ENCODE data around the gene FOXJ3. TPM values are rescaled to one million over a fixed set of nuclear protein-coding genes. Genes with fewer than 3 reads are reported as not detected.

FOXJ3 gene
- total and polyA plus RNA-seq, 2 experiments from 2014 or later = 19.0 to 39.0 TPM

- Histone ChIP-seq H3K36me3 (replicated peaks; ENCODE audit: insufficient read depth, low read depth) (no peaks in the 10 kb centered on the region), H2AFZ (no peak overlapping the region), H3K4me3 (no peak overlapping the region), H3K27me3 (no peaks in the 10 kb centered on the region), H4K20me1 (ENCODE audit: insufficient read depth, poor library complexity, severe bottlenecking) (peaks cover 73% of the 10 kb centered on the region), H3K9me3 (ENCODE audit: low read depth) (no peaks in the 10 kb centered on the region), H3K79me2 (peaks cover 100% of the 10 kb centered on the region), H3K9me2 (replicated peaks; ENCODE audit: insufficient read depth) (no peaks in the 10 kb centered on the region), H3K4me1 (ENCODE audit: insufficient read depth) (peaks cover 21% of the 10 kb centered on the region), H3K4me2 (no peak overlapping the region), H3K27ac (no peak overlapping the region)
- WGBS (ENCODE audit: low lambda C conversion rate, missing lambda C conversion rate) = 79% methylated on average over 7 of the region's 7 CpGs
- TF ChIP-seq EZH2 (IDR thresholded peaks at IDR 0.05; ENCODE audit: borderline replicate concordance) (no peak), EZH2phosphoT487 (IDR thresholded peaks at IDR 0.05; ENCODE audit: low read depth, severe bottlenecking, unreplicated experiment) (no peak)
- TF ChIP-seq, protein P1, sequence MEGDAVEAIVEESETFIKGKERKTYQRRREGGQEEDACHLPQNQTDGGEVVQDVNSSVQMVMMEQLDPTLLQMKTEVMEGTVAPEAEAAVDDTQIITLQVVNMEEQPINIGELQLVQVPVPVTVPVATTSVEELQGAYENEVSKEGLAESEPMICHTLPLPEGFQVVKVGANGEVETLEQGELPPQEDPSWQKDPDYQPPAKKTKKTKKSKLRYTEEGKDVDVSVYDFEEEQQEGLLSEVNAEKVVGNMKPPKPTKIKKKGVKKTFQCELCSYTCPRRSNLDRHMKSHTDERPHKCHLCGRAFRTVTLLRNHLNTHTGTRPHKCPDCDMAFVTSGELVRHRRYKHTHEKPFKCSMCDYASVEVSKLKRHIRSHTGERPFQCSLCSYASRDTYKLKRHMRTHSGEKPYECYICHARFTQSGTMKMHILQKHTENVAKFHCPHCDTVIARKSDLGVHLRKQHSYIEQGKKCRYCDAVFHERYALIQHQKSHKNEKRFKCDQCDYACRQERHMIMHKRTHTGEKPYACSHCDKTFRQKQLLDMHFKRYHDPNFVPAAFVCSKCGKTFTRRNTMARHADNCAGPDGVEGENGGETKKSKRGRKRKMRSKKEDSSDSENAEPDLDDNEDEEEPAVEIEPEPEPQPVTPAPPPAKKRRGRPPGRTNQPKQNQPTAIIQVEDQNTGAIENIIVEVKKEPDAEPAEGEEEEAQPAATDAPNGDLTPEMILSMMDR (IDR thresholded peaks at IDR 0.05; ENCODE audit: poor library complexity) = no peak
- no peak for DNase-seq (ENCODE audit: low spot score)
Measured at GRCh38 chr1:42312576-42313212, 22.3 kb downstream of the FOXJ3 start.

- 96% methylated on average over 4 of the region's 4 CpGs for WGBS (ENCODE audit: low lambda C conversion rate, missing lambda C conversion rate)
- peaks cover 70% of the 10 kb centered on the region for H4K20me1 ChIP-seq (ENCODE audit: insufficient read depth, poor library complexity, severe bottlenecking)
Measured at GRCh38 chr1:42311897-42312296, 23.1 kb downstream of the FOXJ3 start.

DNA sequence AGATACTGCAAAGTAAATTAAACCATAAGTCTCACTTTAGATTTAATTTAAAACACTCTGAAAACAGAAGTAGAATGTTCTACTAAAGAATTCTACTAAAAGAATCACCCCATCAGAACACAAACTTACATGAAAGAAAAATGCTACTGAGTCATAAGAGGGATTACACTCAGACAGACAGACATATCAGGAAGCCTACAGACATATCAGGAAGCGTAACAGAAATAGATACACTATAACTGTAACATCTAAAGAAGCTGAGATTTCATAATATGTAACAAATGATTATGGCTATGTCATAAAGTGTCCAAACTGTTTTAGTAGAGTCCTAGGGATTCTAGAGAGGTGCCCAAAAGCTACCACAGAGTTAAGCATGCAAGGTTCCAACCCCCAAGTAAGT, 23.9 kb downstream of the FOXJ3 start:
- Histone ChIP-seq H2AFZ (no peak overlapping the region), H3K4me3 (no peak overlapping the region), H3K9me2 (replicated peaks; ENCODE audit: insufficient read depth) (no peaks in the 10 kb centered on the region), H3K9me3 (ENCODE audit: low read depth) (no peaks in the 10 kb centered on the region), H3K27ac (no peak overlapping the region), H3K79me2 (peaks cover 95% of the 10 kb centered on the region), H4K20me1 (ENCODE audit: insufficient read depth, poor library complexity, severe bottlenecking) (peaks cover 69% of the 10 kb centered on the region), H3K4me1 (ENCODE audit: insufficient read depth) (peaks cover 21% of the 10 kb centered on the region), H3K36me3 (replicated peaks; ENCODE audit: insufficient read depth, low read depth) (no peaks in the 10 kb centered on the region), H3K4me2 (no peak overlapping the region), H3K27me3 (no peaks in the 10 kb centered on the region)
- WGBS (ENCODE audit: low lambda C conversion rate, missing lambda C conversion rate) = 54% methylated on average over 1 of the region's 1 CpG
- no peak for DNase-seq (ENCODE audit: low spot score)
- TF ChIP-seq, protein P1 (IDR thresholded peaks at IDR 0.05; ENCODE audit: poor library complexity) = no peak
- no peak for TF ChIP-seq EZH2phosphoT487 (IDR thresholded peaks at IDR 0.05; ENCODE audit: low read depth, severe bottlenecking, unreplicated experiment)
- no peak for TF ChIP-seq EZH2 (IDR thresholded peaks at IDR 0.05; ENCODE audit: borderline replicate concordance)

More at GRCh38 chr1:42311897-42312296, 23.1 kb downstream of the FOXJ3 start:
- Histone ChIP-seq H3K27me3 (no peaks in the 10 kb centered on the region), H2AFZ (no peak overlapping the region), H3K79me2 (peaks cover 99% of the 10 kb centered on the region), H3K9me3 (ENCODE audit: low read depth) (no peaks in the 10 kb centered on the region), H3K4me3 (no peak overlapping the region), H3K27ac (no peak overlapping the region), H3K4me2 (no peak overlapping the region), H3K4me1 (ENCODE audit: insufficient read depth) (peaks cover 21% of the 10 kb centered on the region), H3K9me2 (replicated peaks; ENCODE audit: insufficient read depth) (no peaks in the 10 kb centered on the region), H3K36me3 (replicated peaks; ENCODE audit: insufficient read depth, low read depth) (no peaks in the 10 kb centered on the region)
- TF ChIP-seq, protein P1 (IDR thresholded peaks at IDR 0.05; ENCODE audit: poor library complexity) = no peak
- TF ChIP-seq EZH2 (IDR thresholded peaks at IDR 0.05; ENCODE audit: borderline replicate concordance) = no peak
- TF ChIP-seq EZH2phosphoT487 (IDR thresholded peaks at IDR 0.05; ENCODE audit: low read depth, severe bottlenecking, unreplicated experiment) = no peak
- no peak for DNase-seq (ENCODE audit: low spot score)
